Transverse colon (tissue), 4 donors: ENCODE results near the gene THBD.

Source experiments
- CTCF ChIP-seq, 5 experiments: fragments of 200-600 bp in 3 of 5; fragments of 450-650 bp in 2 of 5; sonication (generic) in 3 of 5; IDR thresholded peaks; 1 replicate in 2 of 5; 2 replicates in 3 of 5; pipeline ENCODE4 v1.5.1; 2016 to 2017; ENCODE audit warnings: antibody characterized with exemption in 5 of 5, inconsistent platforms in 3 of 5, mild to moderate bottlenecking in 2 of 5, moderate library complexity in 1 of 5
- POLR2A ChIP-seq: fragments of 450-650 bp; IDR thresholded peaks from one replicate; pipeline ENCODE4 v1.6.1; 2016; ENCODE audit warnings: antibody characterized with exemption, mild to moderate bottlenecking, moderate library complexity
- POLR2AphosphoS5 ChIP-seq, 3 donors: sonication (generic); formaldehyde crosslinking; IDR thresholded peaks; one replicate each; pipeline ENCODE4 v1.6.1; 2016; ENCODE audit warnings: antibody characterized with exemption in 3 of 3

GRCh38 chr20:23021951-23022350 lies 27.5 kb downstream of the THBD start:
- TF ChIP-seq POLR2A = no peak
- TF ChIP-seq CTCF (IDR thresholded peaks at IDR 0.05) = no peak
- no peak for TF ChIP-seq POLR2AphosphoS5 (IDR thresholded peaks at IDR 0.05)
